Breast epithelium (tissue), 4 donors: ENCODE measurements around the gene PLXNC1. TPM values are rescaled to one million over a fixed set of nuclear protein-coding genes. Genes with fewer than 3 reads are reported as not detected.

Source experiments
- DNase-seq, 2 donors: peaks; one replicate each; pipeline ENCODE4 v3.0.0-alpha.2; 2019; ENCODE audit warnings: low spot score in 2 of 2
- H3K27ac ChIP-seq, 2 donors: fragments of 200-600 bp; sonication (generic) in 1 of 2; one replicate each; pipeline ENCODE4 v1.5.1; 2016 to 2019; ENCODE audit warnings: mild to moderate bottlenecking in 1 of 2
- H3K27me3 ChIP-seq, 2 donors: fragments of 200-600 bp; sonication (generic) in 1 of 2; one replicate each; pipeline versions ENCODE4 v1.5.1 to v1.6.0; 2017 to 2019; ENCODE audit warnings: control low read depth in 1 of 2, mild to moderate bottlenecking in 1 of 2
- H3K36me3 ChIP-seq: fragments of 200-600 bp; one replicate; pipeline ENCODE4 v1.5.1; 2019
- H3K4me1 ChIP-seq, 2 donors: fragments of 200-600 bp; sonication (generic); one replicate each; pipeline ENCODE4 v1.5.1; 2016 to 2019; ENCODE audit warnings: control low read depth in 1 of 2
- H3K4me3 ChIP-seq, 3 donors: fragments of 200-600 bp; sonication (generic); 1 replicate in 2 of 3; 2 replicates in 1 of 3; pipeline ENCODE4 v1.5.1; 2016 to 2019; ENCODE audit warnings: mild to moderate bottlenecking in 3 of 3, moderate library complexity in 2 of 3
- H3K9me3 ChIP-seq, 2 donors: fragments of 200-600 bp; sonication (generic) in 1 of 2; one replicate each; pipeline ENCODE4 v1.5.1; 2016 to 2019; ENCODE audit warnings: control low read depth in 1 of 2
- POLR2A ChIP-seq: fragments of 450-650 bp; IDR thresholded peaks from one replicate; pipeline ENCODE4 v1.6.1; 2016; ENCODE audit warnings: antibody characterized with exemption, mild to moderate bottlenecking, moderate library complexity
- POLR2AphosphoS5 ChIP-seq, 3 donors: sonication (generic); formaldehyde crosslinking; IDR thresholded peaks; one replicate each; pipeline ENCODE4 v1.6.1; 2017; ENCODE audit warnings: antibody characterized with exemption in 3 of 3
- intact Hi-C: fragments of 100-400 bp; cut with DNase I; formaldehyde crosslinking; loops from one replicate; pipeline ENCODE4 v1.15.1; 2023; ENCODE audit warnings: low total_unique reads
- total RNA-seq, 3 donors: library from RNA; depleted of rRNA; stranded (reverse); fragments of >200 nt; gene quantifications; one replicate each; pipeline ENCODE4 v1.1.0, GENCODE V29; 2016
- TF ChIP-seq, protein P1 (sequence below), 3 donors: fragments of 450-650 bp; IDR thresholded peaks; one replicate each; pipeline ENCODE4 v1.5.1; 2016 to 2017; ENCODE audit warnings: antibody characterized with exemption in 3 of 3, mild to moderate bottlenecking in 3 of 3, moderate library complexity in 3 of 3

The PLXNC1 gene
- total RNA-seq, 3 donors from 2014 or later = 7.5 to 21.4 (median 8.2) TPM

DNA sequence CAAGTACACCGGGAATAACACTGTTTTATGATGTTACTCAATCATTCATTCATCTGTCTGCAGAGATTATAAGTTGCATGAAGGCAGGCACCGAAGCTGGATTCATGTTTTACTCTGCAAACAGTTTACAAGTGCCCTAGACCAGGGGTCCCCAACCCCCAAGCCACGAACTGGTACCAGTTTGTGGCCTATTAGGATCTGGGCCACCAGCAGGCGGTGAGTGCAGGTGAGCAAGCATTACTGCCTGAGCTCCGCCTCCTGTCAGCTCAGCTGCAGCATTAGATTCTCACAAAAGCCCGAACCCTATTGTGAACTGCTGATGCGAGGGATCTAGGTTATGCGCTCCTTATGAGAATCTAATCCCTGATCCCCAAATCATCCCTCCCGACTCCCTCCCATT lies 38.1 kb upstream of the PLXNC1 start:
- H3K4me1 ChIP-seq = no peaks in the 10 kb centered on the region
- intact Hi-C loops = no loop called here
- H3K27ac ChIP-seq = no peak overlapping the region
- DNase-seq = no peak
- no peaks in the 10 kb centered on the region for H3K36me3 ChIP-seq
- H3K9me3 ChIP-seq = no peaks in the 10 kb centered on the region
- H3K27me3 ChIP-seq = no peaks in the 10 kb centered on the region
- TF ChIP-seq, protein P1, sequence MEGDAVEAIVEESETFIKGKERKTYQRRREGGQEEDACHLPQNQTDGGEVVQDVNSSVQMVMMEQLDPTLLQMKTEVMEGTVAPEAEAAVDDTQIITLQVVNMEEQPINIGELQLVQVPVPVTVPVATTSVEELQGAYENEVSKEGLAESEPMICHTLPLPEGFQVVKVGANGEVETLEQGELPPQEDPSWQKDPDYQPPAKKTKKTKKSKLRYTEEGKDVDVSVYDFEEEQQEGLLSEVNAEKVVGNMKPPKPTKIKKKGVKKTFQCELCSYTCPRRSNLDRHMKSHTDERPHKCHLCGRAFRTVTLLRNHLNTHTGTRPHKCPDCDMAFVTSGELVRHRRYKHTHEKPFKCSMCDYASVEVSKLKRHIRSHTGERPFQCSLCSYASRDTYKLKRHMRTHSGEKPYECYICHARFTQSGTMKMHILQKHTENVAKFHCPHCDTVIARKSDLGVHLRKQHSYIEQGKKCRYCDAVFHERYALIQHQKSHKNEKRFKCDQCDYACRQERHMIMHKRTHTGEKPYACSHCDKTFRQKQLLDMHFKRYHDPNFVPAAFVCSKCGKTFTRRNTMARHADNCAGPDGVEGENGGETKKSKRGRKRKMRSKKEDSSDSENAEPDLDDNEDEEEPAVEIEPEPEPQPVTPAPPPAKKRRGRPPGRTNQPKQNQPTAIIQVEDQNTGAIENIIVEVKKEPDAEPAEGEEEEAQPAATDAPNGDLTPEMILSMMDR (IDR thresholded peaks at IDR 0.05) = no peak
- TF ChIP-seq POLR2A = no peak
- no peak for TF ChIP-seq POLR2AphosphoS5 (IDR thresholded peaks at IDR 0.05)
- no peak overlapping the region for H3K4me3 ChIP-seq

DNA sequence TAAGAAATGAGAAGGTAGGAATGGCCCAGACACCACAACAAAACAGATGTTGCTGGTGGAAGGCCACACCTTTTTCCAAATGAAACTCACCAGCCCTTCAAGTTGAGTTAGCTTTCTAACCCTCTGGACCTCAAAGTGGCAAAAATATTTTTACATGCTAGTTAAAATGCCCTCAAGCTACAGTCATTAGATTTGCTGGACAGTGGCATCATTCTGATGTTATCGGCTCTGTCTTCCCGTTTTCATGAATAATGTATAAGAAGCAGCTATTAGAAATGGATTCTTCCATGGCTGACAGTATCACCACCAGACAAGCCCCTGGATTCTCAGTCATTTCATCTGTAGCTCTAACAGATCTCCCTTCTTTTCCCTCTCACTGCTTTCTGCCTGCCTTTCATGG lies 37.1 kb upstream of the PLXNC1 start:
- Histone ChIP-seq H3K27me3 (no peaks in the 10 kb centered on the region), H3K27ac (no peak overlapping the region), H3K36me3 (no peaks in the 10 kb centered on the region), H3K4me1 (no peaks in the 10 kb centered on the region), H3K4me3 (no peak overlapping the region), H3K9me3 (no peaks in the 10 kb centered on the region)
- intact Hi-C loops = no loop called here
- DNase-seq = no peak
- no peak for TF ChIP-seq POLR2A
- no peak for TF ChIP-seq POLR2AphosphoS5 (IDR thresholded peaks at IDR 0.05)

DNA sequence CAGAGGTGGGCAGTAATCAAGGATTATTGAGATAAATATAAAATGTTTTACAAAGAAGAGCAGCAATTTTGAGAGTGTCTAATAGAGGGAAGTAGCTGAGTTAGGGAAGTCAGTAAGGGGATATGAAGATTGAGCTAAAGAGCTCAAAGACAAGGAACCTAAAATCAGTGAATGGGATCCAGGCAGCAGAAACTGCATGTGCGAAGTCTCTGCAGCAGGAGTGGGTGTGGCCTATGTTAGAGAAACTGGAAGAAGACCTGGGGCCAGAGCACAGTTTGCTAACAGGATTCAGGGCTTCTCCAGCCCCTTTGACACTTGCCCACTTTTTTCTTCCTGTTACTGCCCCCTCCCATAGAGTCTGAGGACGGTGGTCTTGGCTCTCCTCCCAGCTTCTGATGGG lies 36.3 kb upstream of the PLXNC1 start:
- no peaks in the 10 kb centered on the region for H3K36me3 ChIP-seq
- TF ChIP-seq, protein P1 (IDR thresholded peaks at IDR 0.05) = no peak
- TF ChIP-seq POLR2A = no peak
- no peak for TF ChIP-seq POLR2AphosphoS5 (IDR thresholded peaks at IDR 0.05)
- H3K9me3 ChIP-seq = no peaks in the 10 kb centered on the region
- no peaks in the 10 kb centered on the region for H3K4me1 ChIP-seq
- H3K27me3 ChIP-seq = no peaks in the 10 kb centered on the region
- intact Hi-C loops = no loop called here
- no peak overlapping the region for H3K4me3 ChIP-seq
- no peak overlapping the region for H3K27ac ChIP-seq
- DNase-seq = no peak

DNA sequence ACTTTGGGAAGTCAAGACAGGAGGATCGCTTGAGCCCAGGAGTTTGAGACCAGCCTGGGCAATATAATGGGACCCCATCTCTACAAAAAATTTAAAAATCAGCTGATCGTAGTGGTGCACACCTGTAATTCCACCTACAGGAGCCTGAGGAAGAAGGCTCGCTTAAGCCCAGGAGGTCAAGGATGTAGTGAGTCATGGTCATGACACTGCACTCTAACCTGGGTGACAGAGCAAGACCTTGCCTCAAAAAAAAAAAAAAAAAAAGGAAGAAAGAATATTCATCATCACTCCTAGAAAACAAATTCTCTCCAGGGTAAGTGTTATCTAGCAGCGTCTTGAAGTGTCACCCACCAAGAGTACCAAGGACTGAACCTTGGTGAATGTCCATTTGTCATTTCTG lies 34.2 kb upstream of the PLXNC1 start:
- TF ChIP-seq, protein P1 (IDR thresholded peaks at IDR 0.05) = no peak
- TF ChIP-seq POLR2AphosphoS5 (IDR thresholded peaks at IDR 0.05) = no peak
- TF ChIP-seq POLR2A = no peak
- no peak overlapping the region for H3K27ac ChIP-seq

DNA sequence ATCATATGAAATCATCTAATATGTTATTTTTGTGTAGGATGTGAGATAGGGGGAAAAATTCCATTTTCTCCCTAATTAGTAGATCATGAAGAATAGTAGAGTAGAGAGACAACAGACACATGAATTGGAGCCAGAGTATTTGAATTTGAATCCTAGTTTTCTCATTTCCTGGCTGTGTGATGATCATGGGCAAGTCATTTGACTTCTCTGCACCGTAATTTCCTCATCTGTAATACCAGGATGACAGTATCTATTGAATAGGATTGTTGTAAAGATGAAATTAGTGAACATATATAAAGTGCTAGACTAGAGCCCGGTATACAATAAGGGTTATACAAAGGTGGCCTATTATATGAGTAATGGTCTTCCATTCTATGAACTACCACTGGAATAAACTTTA lies 32.2 kb upstream of the PLXNC1 start:
- Histone ChIP-seq H3K4me1 (no peaks in the 10 kb centered on the region), H3K9me3 (no peaks in the 10 kb centered on the region), H3K27ac (no peak overlapping the region), H3K27me3 (no peaks in the 10 kb centered on the region), H3K4me3 (no peak overlapping the region), H3K36me3 (no peaks in the 10 kb centered on the region)
- no peak for TF ChIP-seq POLR2A
- TF ChIP-seq, protein P1 (IDR thresholded peaks at IDR 0.05) = no peak
- no peak for TF ChIP-seq POLR2AphosphoS5 (IDR thresholded peaks at IDR 0.05)
- intact Hi-C loops = no loop called here
- DNase-seq = no peak

More for the DNA sequence above, 34.2 kb upstream of the PLXNC1 start:
- H3K36me3 ChIP-seq = no peaks in the 10 kb centered on the region
- no peak for DNase-seq
- H3K4me3 ChIP-seq = no peak overlapping the region
- H3K27me3 ChIP-seq = no peaks in the 10 kb centered on the region
- intact Hi-C loops = no loop called here
- no peaks in the 10 kb centered on the region for H3K4me1 ChIP-seq
- H3K9me3 ChIP-seq = no peaks in the 10 kb centered on the region

DNA sequence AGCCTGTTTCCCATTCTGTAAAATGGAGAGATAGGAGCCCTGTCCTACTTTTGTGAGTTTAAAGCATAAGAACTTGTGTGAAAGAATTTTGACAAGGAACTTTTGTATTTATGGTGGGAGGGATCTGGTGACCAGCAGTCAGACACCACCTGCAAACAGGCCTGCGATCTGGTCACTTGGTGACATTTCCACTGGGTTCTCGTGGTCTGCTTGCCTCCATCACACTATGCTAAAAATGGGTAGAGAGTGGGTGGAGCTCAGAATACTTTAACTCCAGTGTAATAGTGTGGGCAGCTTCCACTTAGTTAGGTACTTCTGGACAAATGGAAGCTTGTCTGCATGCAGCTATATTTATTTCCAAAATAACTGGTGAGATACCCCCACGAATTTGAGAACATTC lies 26.5 kb upstream of the PLXNC1 start:
- Histone ChIP-seq H3K4me3 (no peak overlapping the region), H3K27me3 (no peaks in the 10 kb centered on the region), H3K27ac (no peak overlapping the region), H3K9me3 (no peaks in the 10 kb centered on the region), H3K4me1 (no peaks in the 10 kb centered on the region), H3K36me3 (no peaks in the 10 kb centered on the region)
- intact Hi-C loops = no loop called here
- no peak for DNase-seq
- TF ChIP-seq POLR2AphosphoS5 (IDR thresholded peaks at IDR 0.05) (no peak), POLR2A (no peak)
- TF ChIP-seq, protein P1 (IDR thresholded peaks at IDR 0.05) = no peak
